Nephron progenitor cell (in vitro differentiated cells): ENCODE data around the gene MALT1.
"Not testable (repeated sequence)": the region's sequence is repeated elsewhere in the genome, so short reads cannot be mapped to it uniquely, and the experiment has no call there.

Experiments used
- DNase-seq: peaks from one replicate; pipeline ENCODE4 v3.0.0; 2021
- H3K27ac Mint-ChIP-seq: 2 replicates; pipeline ENCODE4 v1.8.0; 2021; ENCODE audit warnings: mild to moderate bottlenecking, moderate library complexity, mixed read lengths
- H3K27me3 Mint-ChIP-seq: 2 replicates; pipeline ENCODE4 v1.8.0; 2021; ENCODE audit warnings: mild to moderate bottlenecking, low read depth, mixed read lengths; ENCODE audit not compliant: poor library complexity
- H3K36me3 Mint-ChIP-seq: 2 replicates; pipeline ENCODE4 v1.8.0; 2021; ENCODE audit warnings: low read depth, mixed read lengths
- H3K4me1 Mint-ChIP-seq: 2 replicates; pipeline ENCODE4 v1.8.0; 2021; ENCODE audit warnings: mixed read lengths
- H3K4me3 Mint-ChIP-seq: 2 replicates; pipeline ENCODE4 v1.8.0; 2021; ENCODE audit warnings: mild to moderate bottlenecking, moderate library complexity, mixed read lengths
- H3K9me3 Mint-ChIP-seq: 2 replicates; pipeline ENCODE4 v1.8.0; 2021; ENCODE audit warnings: mild to moderate bottlenecking, moderate library complexity, mixed read lengths
- TF ChIP-seq, protein P1 (sequence below): fragments of 200-600 bp; sonication (generic); IDR thresholded peaks from 2 replicates; pipeline ENCODE4 v1.5.0; 2021; ENCODE audit warnings: antibody characterized with exemption

MALT1 gene

DNA sequence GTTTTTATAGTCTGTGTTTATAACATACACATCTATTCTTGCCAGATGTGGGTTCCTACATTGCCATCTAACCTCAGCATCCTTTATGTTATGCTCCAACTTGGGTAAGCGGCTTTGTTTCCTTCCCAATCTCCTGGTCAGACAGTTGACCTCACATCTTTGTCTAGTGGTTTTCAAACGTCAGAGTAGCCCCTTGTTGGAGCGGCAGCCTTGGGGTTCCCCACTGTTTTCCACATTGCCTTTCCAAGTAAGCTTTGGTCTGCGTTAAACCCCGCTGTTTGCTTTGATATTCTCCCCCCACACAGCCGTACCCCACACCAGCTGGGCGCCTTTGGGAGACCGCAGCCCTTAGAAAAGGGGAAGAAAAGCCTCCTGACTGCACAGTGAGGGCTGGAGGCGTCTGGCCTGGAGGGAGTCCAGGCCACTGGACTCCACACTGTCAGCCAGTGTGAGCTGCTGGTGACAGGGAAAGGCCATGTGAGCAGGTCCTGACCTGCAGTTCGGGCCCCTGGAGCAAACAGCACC is 83.3 kb downstream of the MALT1 start:
- H3K27me3 Mint-ChIP-seq = peaks cover 5% of the 10 kb centered on the region
- H3K27ac Mint-ChIP-seq = no peak overlapping the region
- peaks cover 20% of the 10 kb centered on the region for H3K36me3 Mint-ChIP-seq
- no peaks in the 10 kb centered on the region for H3K4me1 Mint-ChIP-seq
- no peak overlapping the region for H3K4me3 Mint-ChIP-seq
- TF ChIP-seq, protein P1, sequence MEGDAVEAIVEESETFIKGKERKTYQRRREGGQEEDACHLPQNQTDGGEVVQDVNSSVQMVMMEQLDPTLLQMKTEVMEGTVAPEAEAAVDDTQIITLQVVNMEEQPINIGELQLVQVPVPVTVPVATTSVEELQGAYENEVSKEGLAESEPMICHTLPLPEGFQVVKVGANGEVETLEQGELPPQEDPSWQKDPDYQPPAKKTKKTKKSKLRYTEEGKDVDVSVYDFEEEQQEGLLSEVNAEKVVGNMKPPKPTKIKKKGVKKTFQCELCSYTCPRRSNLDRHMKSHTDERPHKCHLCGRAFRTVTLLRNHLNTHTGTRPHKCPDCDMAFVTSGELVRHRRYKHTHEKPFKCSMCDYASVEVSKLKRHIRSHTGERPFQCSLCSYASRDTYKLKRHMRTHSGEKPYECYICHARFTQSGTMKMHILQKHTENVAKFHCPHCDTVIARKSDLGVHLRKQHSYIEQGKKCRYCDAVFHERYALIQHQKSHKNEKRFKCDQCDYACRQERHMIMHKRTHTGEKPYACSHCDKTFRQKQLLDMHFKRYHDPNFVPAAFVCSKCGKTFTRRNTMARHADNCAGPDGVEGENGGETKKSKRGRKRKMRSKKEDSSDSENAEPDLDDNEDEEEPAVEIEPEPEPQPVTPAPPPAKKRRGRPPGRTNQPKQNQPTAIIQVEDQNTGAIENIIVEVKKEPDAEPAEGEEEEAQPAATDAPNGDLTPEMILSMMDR = no peak
- DNase-seq = no peak
- H3K9me3 Mint-ChIP-seq = peaks cover 5% of the 10 kb centered on the region

GRCh38 chr18:58755304-58756010 is 84.2 kb downstream of the MALT1 start:
- Mint-ChIP-seq H3K9me3 (no peaks in the 10 kb centered on the region), H3K4me3 (no peak overlapping the region), H3K27ac (no peak overlapping the region), H3K27me3 (peaks cover 6% of the 10 kb centered on the region), H3K36me3 (peaks cover 11% of the 10 kb centered on the region), H3K4me1 (no peaks in the 10 kb centered on the region)
- no peak for DNase-seq
- TF ChIP-seq, protein P1 = no peak

GRCh38 chr18:58756148-58756547 is 84.9 kb downstream of the MALT1 start:
- Mint-ChIP-seq H3K9me3 (no peaks in the 10 kb centered on the region), H3K27ac (no peak overlapping the region), H3K27me3 (peaks cover 8% of the 10 kb centered on the region), H3K4me1 (peaks cover under 1% of the 10 kb centered on the region), H3K36me3 (peaks cover 5% of the 10 kb centered on the region), H3K4me3 (no peak overlapping the region)
- no peak for DNase-seq
- TF ChIP-seq, protein P1 = no peak

DNA sequence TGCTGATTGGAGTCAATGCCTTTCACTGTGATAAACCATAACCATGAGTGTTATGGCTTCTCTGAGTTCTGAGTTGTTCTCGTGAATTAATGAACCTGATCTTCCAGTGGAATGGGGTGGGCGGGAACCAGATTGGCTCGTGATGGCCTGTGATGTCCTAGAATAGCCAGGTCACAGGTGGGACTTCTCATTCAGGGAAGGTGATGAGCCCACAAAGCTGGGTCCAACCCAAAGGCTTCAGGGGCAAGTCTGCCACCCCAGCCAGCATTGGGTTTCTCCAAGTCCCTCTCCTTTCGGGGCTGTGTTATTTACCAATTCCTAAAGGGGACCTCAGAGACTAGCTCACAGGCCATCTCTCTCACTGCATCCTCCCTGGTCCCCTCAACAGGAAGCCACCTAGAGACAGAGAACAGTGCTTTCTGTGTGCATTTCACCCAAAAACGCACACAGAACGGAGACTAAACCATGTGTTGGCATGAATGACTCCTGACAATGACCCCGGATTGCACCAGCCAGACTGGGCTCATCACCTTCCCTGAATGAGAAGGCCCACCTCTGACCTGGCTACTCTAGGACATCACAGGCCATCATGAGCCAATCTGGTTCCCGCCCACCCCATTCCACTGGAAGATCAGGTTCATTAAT is 85.5 kb downstream of the MALT1 start:
- Mint-ChIP-seq H3K4me1 (peaks cover 6% of the 10 kb centered on the region), H3K27me3 (peaks cover 9% of the 10 kb centered on the region), H3K4me3 (no peak overlapping the region), H3K27ac (no peak overlapping the region), H3K36me3 (no peaks in the 10 kb centered on the region), H3K9me3 (no peaks in the 10 kb centered on the region)
- TF ChIP-seq, protein P1 = no peak
- no peak for DNase-seq

- not testable (repeated sequence) for H3K27ac Mint-ChIP-seq, H3K36me3 Mint-ChIP-seq, H3K4me3 Mint-ChIP-seq, DNase-seq, H3K4me1 Mint-ChIP-seq, H3K9me3 Mint-ChIP-seq
- H3K27me3 Mint-ChIP-seq = peaks cover 13% of the 10 kb centered on the region
Measured at GRCh38 chr18:58757351-58757750, 86.1 kb downstream of the MALT1 start.

GRCh38 chr18:58758046-58758445 is 86.8 kb downstream of the MALT1 start:
- TF ChIP-seq, protein P1 = no peak
- H3K36me3 Mint-ChIP-seq = no peaks in the 10 kb centered on the region

More at GRCh38 chr18:58758046-58758445, 86.8 kb downstream of the MALT1 start:
- no peaks in the 10 kb centered on the region for H3K9me3 Mint-ChIP-seq
- H3K4me3 Mint-ChIP-seq = no peak overlapping the region
- H3K27me3 Mint-ChIP-seq = peaks cover 13% of the 10 kb centered on the region
- no peak for DNase-seq
- H3K27ac Mint-ChIP-seq = no peak overlapping the region
- peaks cover 12% of the 10 kb centered on the region for H3K4me1 Mint-ChIP-seq
